MM.1S (cell line): ENCODE results near the gene HRH3.

Experiments used
- EZH2 ChIP-seq: fragments of 300-600 bp; sonication (generic); optimal IDR thresholded peaks from 2 replicates; pipeline ENCODE3; 2017; ENCODE audit warnings: low read depth, mild to moderate bottlenecking, antibody characterized with exemption, low read length, mixed read lengths
- EZH2phosphoT487 ChIP-seq: fragments of 300-600 bp; sonication (generic); IDR thresholded peaks from 2 replicates; pipeline ENCODE4 v1.6.1; 2018; ENCODE audit warnings: antibody characterized with exemption, low read length
- TF ChIP-seq, protein P1 (sequence below): fragments of 300-600 bp; sonication (generic); IDR thresholded peaks from 2 replicates; pipeline ENCODE4 v1.5.1; 2016; ENCODE audit warnings: antibody characterized with exemption, low read length, mixed read lengths

- TF ChIP-seq, protein P1, sequence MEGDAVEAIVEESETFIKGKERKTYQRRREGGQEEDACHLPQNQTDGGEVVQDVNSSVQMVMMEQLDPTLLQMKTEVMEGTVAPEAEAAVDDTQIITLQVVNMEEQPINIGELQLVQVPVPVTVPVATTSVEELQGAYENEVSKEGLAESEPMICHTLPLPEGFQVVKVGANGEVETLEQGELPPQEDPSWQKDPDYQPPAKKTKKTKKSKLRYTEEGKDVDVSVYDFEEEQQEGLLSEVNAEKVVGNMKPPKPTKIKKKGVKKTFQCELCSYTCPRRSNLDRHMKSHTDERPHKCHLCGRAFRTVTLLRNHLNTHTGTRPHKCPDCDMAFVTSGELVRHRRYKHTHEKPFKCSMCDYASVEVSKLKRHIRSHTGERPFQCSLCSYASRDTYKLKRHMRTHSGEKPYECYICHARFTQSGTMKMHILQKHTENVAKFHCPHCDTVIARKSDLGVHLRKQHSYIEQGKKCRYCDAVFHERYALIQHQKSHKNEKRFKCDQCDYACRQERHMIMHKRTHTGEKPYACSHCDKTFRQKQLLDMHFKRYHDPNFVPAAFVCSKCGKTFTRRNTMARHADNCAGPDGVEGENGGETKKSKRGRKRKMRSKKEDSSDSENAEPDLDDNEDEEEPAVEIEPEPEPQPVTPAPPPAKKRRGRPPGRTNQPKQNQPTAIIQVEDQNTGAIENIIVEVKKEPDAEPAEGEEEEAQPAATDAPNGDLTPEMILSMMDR, result no peak
- no peak for TF ChIP-seq EZH2
- no peak for TF ChIP-seq EZH2phosphoT487
Measured at GRCh38 chr20:62193079-62194025, 26.7 kb downstream of the HRH3 start.
